Activated CD4-positive, alpha-beta memory T cell treated with anti-CD3 and anti-CD28 coated beads, Interleukin-2, amount 10 ng/mL, durations not matched to agents 7 days and 5 days (primary cell): ENCODE measurements around the gene PTCD2. TPM values are rescaled to one million over a fixed set of nuclear protein-coding genes. Genes with fewer than 3 reads are reported as not detected.

Experiments used
- CTCF ChIA-PET: fragments of 350-600 bp; sonication (Branson Sonifier 250); formaldehyde crosslinking; loops from one replicate; lab custom pipeline; 2021; ENCODE audit warnings: antibody characterized with exemption, inconsistent platforms; lab: Charles Lee
- POLR2A ChIA-PET: fragments of 350-600 bp; sonication (Branson Sonifier 250); formaldehyde crosslinking; loops from one replicate; lab custom pipeline; 2021; ENCODE audit warnings: antibody characterized with exemption; lab: Charles Lee
- DNase-seq: peaks from one replicate; pipeline ENCODE4 v3.0.0-alpha.2; 2020
- H3K27ac Mint-ChIP-seq: one replicate; pipeline ENCODE4 v1.8.0; 2021; ENCODE audit warnings: mild to moderate bottlenecking, mixed read lengths
- H3K27me3 Mint-ChIP-seq: one replicate; pipeline ENCODE4 v1.8.0; 2021; ENCODE audit warnings: mixed read lengths
- H3K36me3 Mint-ChIP-seq: one replicate; pipeline ENCODE4 v1.8.0; 2021; ENCODE audit warnings: low read depth, mixed read lengths
- H3K4me1 Mint-ChIP-seq: one replicate; pipeline ENCODE4 v1.8.0; 2021; ENCODE audit warnings: mixed read lengths
- H3K4me3 Mint-ChIP-seq: one replicate; pipeline ENCODE4 v1.8.0; 2021; ENCODE audit warnings: mild to moderate bottlenecking, mixed read lengths
- H3K9me3 Mint-ChIP-seq: one replicate; pipeline ENCODE4 v1.8.0; 2021; ENCODE audit warnings: mixed read lengths
- total RNA-seq, 2 experiments: library from RNA; stranded (reverse); gene quantifications; one replicate each; pipeline ENCODE4 v1.2.3, GENCODE V29; 2021

PTCD2 gene
- total RNA-seq, 2 experiments from 2014 or later: 7.5 to 8.4 TPM

- Mint-ChIP-seq H3K36me3 (no peaks in the 10 kb centered on the region), H3K4me1 (no peaks in the 10 kb centered on the region), H3K27ac (no peak overlapping the region), H3K9me3 (peaks cover 2% of the 10 kb centered on the region), H3K27me3 (peaks cover 14% of the 10 kb centered on the region), H3K4me3 (no peak overlapping the region)
- ChIA-PET CTCF (no interaction called here), POLR2A (no interaction called here)
- no peak for DNase-seq
Observed at GRCh38 chr5:72379936-72380335, 59.8 kb downstream of the PTCD2 start.

GRCh38 chr5:72380492-72381274, 60.5 kb downstream of the PTCD2 start:
- Mint-ChIP-seq H3K4me3 (no peak overlapping the region), H3K9me3 (no peaks in the 10 kb centered on the region), H3K27me3 (peaks cover 14% of the 10 kb centered on the region), H3K27ac (no peak overlapping the region), H3K4me1 (no peaks in the 10 kb centered on the region), H3K36me3 (no peaks in the 10 kb centered on the region)
- no peak for DNase-seq
- CTCF ChIA-PET: no interaction called here
- POLR2A ChIA-PET: no interaction called here

- H3K27me3 Mint-ChIP-seq: peaks cover 25% of the 10 kb centered on the region
- ChIA-PET CTCF (no interaction called here), POLR2A (no interaction called here)
Observed at GRCh38 chr5:72383280-72383679, 63.1 kb downstream of the PTCD2 start.

GRCh38 chr5:72383726-72384125, 63.6 kb downstream of the PTCD2 start:
- Mint-ChIP-seq H3K36me3 (no peaks in the 10 kb centered on the region), H3K4me3 (no peak overlapping the region), H3K27me3 (peaks cover 23% of the 10 kb centered on the region), H3K9me3 (no peaks in the 10 kb centered on the region), H3K4me1 (no peaks in the 10 kb centered on the region), H3K27ac (no peak overlapping the region)
- ChIA-PET CTCF (no interaction called here), POLR2A (no interaction called here)
- DNase-seq: no peak

More at GRCh38 chr5:72383280-72383679, 63.1 kb downstream of the PTCD2 start:
- Mint-ChIP-seq H3K4me1 (no peaks in the 10 kb centered on the region), H3K9me3 (no peaks in the 10 kb centered on the region), H3K4me3 (no peak overlapping the region), H3K36me3 (no peaks in the 10 kb centered on the region), H3K27ac (no peak overlapping the region)
- no peak for DNase-seq

DNA sequence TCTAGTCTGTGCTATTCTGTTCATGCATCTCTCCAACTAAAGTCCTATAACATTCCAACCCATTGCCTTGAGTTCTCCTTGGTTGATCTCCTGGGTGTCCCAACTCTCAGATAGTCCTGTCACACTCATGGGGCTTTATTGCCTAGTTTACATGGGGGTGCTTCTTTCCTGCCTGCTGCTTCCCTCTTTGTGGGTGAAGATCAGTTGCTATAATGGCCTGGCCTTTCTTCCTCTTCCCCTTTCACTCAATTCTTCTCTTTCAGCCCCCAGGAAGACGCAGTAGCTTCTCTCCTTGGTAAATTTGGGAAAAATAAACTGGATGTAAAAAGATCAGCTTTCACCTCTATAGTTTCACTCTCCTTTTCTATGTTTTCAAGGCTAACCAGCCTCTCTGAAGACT, 66.5 kb downstream of the PTCD2 start:
- Mint-ChIP-seq H3K4me3 (no peak overlapping the region), H3K27me3 (peaks cover 27% of the 10 kb centered on the region), H3K27ac (no peak overlapping the region), H3K4me1 (no peaks in the 10 kb centered on the region), H3K9me3 (no peaks in the 10 kb centered on the region), H3K36me3 (no peaks in the 10 kb centered on the region)
- ChIA-PET CTCF (no interaction called here), POLR2A (no interaction called here)
- DNase-seq: no peak

DNA sequence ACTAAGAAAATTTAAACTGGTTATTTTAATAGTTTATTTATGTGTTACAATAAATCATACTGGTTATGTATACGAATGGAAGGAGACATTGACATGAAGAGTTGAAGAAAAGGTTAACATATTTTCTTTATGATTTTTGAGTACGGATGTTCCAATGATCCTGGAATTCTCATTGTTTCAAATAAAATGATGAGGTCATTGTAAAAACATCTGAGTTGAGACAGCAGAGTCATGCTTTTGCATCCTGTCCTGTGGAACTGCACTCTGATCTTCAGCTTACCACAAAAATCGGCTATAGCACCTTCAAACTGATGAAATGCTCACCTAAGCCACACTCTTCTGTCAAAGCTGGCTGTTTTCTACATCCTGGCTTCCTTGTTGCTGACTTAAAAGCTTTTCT, 67.8 kb downstream of the PTCD2 start:
- H3K27ac Mint-ChIP-seq: no peak overlapping the region
- CTCF ChIA-PET: no interaction called here

GRCh38 chr5:72388646-72389045, 68.5 kb downstream of the PTCD2 start:
- Mint-ChIP-seq H3K27ac (no peak overlapping the region), H3K36me3 (no peaks in the 10 kb centered on the region), H3K4me3 (no peak overlapping the region), H3K4me1 (no peaks in the 10 kb centered on the region), H3K27me3 (peaks cover 39% of the 10 kb centered on the region), H3K9me3 (no peaks in the 10 kb centered on the region)
- CTCF ChIA-PET: no interaction called here
- DNase-seq: no peak
- POLR2A ChIA-PET: no interaction called here

More for the DNA sequence above, 67.8 kb downstream of the PTCD2 start:
- no peak for DNase-seq
- peaks cover 34% of the 10 kb centered on the region for H3K27me3 Mint-ChIP-seq
- no peak overlapping the region for H3K4me3 Mint-ChIP-seq
- H3K4me1 Mint-ChIP-seq: no peaks in the 10 kb centered on the region
- H3K36me3 Mint-ChIP-seq: no peaks in the 10 kb centered on the region
- POLR2A ChIA-PET: no interaction called here
- no peaks in the 10 kb centered on the region for H3K9me3 Mint-ChIP-seq

GRCh38 chr5:72390836-72391235, 70.7 kb downstream of the PTCD2 start:
- ChIA-PET POLR2A (no interaction called here), CTCF (no interaction called here)
- DNase-seq: no peak
- no peak overlapping the region for H3K4me3 Mint-ChIP-seq
- H3K9me3 Mint-ChIP-seq: no peaks in the 10 kb centered on the region
- H3K36me3 Mint-ChIP-seq: no peaks in the 10 kb centered on the region
- peaks cover 42% of the 10 kb centered on the region for H3K27me3 Mint-ChIP-seq
- no peaks in the 10 kb centered on the region for H3K4me1 Mint-ChIP-seq
- H3K27ac Mint-ChIP-seq: no peak overlapping the region

- no peaks in the 10 kb centered on the region for H3K4me1 Mint-ChIP-seq
Observed at GRCh38 chr5:72392326-72392733, 72.2 kb downstream of the PTCD2 start.

GRCh38 chr5:72393052-72393451, 72.9 kb downstream of the PTCD2 start:
- H3K36me3 Mint-ChIP-seq: no peaks in the 10 kb centered on the region

More at GRCh38 chr5:72392326-72392733, 72.2 kb downstream of the PTCD2 start:
- CTCF ChIA-PET: no interaction called here
- POLR2A ChIA-PET: no interaction called here
- no peak for DNase-seq
- Mint-ChIP-seq H3K36me3 (no peaks in the 10 kb centered on the region), H3K27ac (no peak overlapping the region), H3K9me3 (no peaks in the 10 kb centered on the region), H3K27me3 (peaks cover 33% of the 10 kb centered on the region), H3K4me3 (no peak overlapping the region)

DNA sequence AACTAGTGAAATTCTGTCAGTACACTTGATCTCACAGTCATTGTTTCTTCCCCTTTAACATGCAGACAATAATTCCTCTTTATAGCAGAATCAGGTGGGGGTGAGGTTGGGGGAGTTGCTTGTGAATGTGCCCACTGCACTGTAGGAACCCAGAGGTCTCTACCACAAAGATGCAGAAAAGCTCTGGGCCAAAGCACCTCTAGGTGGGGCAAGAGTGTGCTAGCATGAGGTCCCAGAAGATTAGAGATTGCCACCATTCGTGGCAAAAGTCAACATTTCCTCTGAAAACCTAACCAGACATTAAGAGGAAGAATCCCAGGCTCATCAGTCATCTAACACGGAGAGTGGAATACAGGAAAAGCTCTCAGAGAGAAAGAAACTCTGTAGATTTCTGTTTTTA, 74.5 kb downstream of the PTCD2 start:
- H3K4me3 Mint-ChIP-seq: no peak overlapping the region
- H3K4me1 Mint-ChIP-seq: no peaks in the 10 kb centered on the region
- no peak for DNase-seq
- no peak overlapping the region for H3K27ac Mint-ChIP-seq
- no peaks in the 10 kb centered on the region for H3K36me3 Mint-ChIP-seq
- ChIA-PET POLR2A (no interaction called here), CTCF (no interaction called here)
- H3K27me3 Mint-ChIP-seq: peaks cover 36% of the 10 kb centered on the region
- H3K9me3 Mint-ChIP-seq: no peaks in the 10 kb centered on the region

More at GRCh38 chr5:72393052-72393451, 72.9 kb downstream of the PTCD2 start:
- ChIA-PET POLR2A (no interaction called here), CTCF (no interaction called here)
- no peaks in the 10 kb centered on the region for H3K4me1 Mint-ChIP-seq
- H3K4me3 Mint-ChIP-seq: no peak overlapping the region
- H3K27me3 Mint-ChIP-seq: peaks cover 33% of the 10 kb centered on the region
- H3K9me3 Mint-ChIP-seq: no peaks in the 10 kb centered on the region
- no peak for DNase-seq
- no peak overlapping the region for H3K27ac Mint-ChIP-seq

- peaks cover 12% of the 10 kb centered on the region for H3K9me3 Mint-ChIP-seq
- CTCF ChIA-PET: interaction anchor here (0.7 kb wide), 1 partner anchor 469 kb away, joined by 3 read pairs; no protein-coding TSS in a partner anchor
- H3K4me3 Mint-ChIP-seq: no peak overlapping the region
- H3K27ac Mint-ChIP-seq: no peak overlapping the region
- DNase-seq: no peak
- H3K4me1 Mint-ChIP-seq: no peaks in the 10 kb centered on the region
- peaks cover 28% of the 10 kb centered on the region for H3K27me3 Mint-ChIP-seq
- POLR2A ChIA-PET: no interaction called here
- no peaks in the 10 kb centered on the region for H3K36me3 Mint-ChIP-seq
Observed at GRCh38 chr5:72397836-72398235, 77.7 kb downstream of the PTCD2 start.

DNA sequence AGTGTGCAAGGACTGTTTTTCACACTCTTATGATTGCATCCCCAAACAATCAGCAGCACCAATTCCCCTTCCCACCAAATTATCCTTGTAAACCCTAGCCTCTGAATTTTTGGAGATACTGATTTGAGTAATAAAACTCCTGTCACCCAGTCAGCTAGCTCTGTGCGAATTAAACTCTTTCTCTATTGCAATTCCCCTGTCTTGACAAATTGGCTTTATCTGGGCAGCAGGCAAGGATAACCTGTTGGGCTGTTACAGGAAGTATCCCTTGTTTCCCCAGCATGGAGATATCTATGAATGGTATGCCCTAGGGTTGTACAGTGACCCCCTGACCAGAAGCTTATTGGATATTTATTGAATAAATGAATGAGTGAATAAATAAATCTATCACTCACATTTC, 80.8 kb downstream of the PTCD2 start:
- no peaks in the 10 kb centered on the region for H3K36me3 Mint-ChIP-seq
- CTCF ChIA-PET: interaction anchor here (1.6 kb wide), 1 partner anchor 416 kb away, joined by 4 read pairs; the partner anchor contains the start of gene TNPO1
- no peak overlapping the region for H3K27ac Mint-ChIP-seq
- POLR2A ChIA-PET: no interaction called here
- DNase-seq: no peak
- H3K9me3 Mint-ChIP-seq: peaks cover 12% of the 10 kb centered on the region
- H3K4me1 Mint-ChIP-seq: no peaks in the 10 kb centered on the region
- peaks cover 13% of the 10 kb centered on the region for H3K27me3 Mint-ChIP-seq
- no peak overlapping the region for H3K4me3 Mint-ChIP-seq
